Measurements from ENCODE around the gene MRGPRG. TPM values are rescaled to one million over a fixed set of nuclear protein-coding genes. Genes with fewer than 3 reads are reported as not detected.

MRGPRG gene
- total and polyA plus RNA-seq, 2 of the 4 experiments (the other 2 are of a cell fraction) = not detected

- dilution Hi-C loops (cut with HindIII; ENCODE audit: low sequenced_read_pairs, unreplicated experiment) = no loop called here
- H3K23ac ChIP-seq (ENCODE audit: low read depth, low read length) = no peak overlapping the region
- H3K56ac ChIP-seq (ENCODE audit: extremely low read depth, insufficient read depth, low read length) = no peak overlapping the region
- TF ChIP-seq FOS (IDR thresholded peaks at IDR 0.05; ENCODE audit: low read depth, low read length) (no peak), MXI1 (IDR thresholded peaks at IDR 0.05; ENCODE audit: borderline replicate concordance, low read depth, low read length) (no peak), POLR2A (IDR thresholded peaks at IDR 0.05; ENCODE audit: low read depth, low read length) (no peak), RAD21 (IDR thresholded peaks at IDR 0.05; ENCODE audit: low read length) (no peak), NFE2L2 (IDR thresholded peaks at IDR 0.05; ENCODE audit: low read depth, low read length) (no peak), CTCF (conservative IDR thresholded peaks at IDR 0.05; ENCODE audit: low read depth, low read length) (no peak), RFX5 (IDR thresholded peaks at IDR 0.05; ENCODE audit: low read depth, low read length) (no peak), BHLHE40 (IDR thresholded peaks at IDR 0.05; ENCODE audit: low read depth, low read length) (no peak), MAFK (IDR thresholded peaks at IDR 0.05; ENCODE audit: low read depth, low read length) (no peak), MAZ (IDR thresholded peaks at IDR 0.05; ENCODE audit: borderline replicate concordance, low read depth, low read length) (no peak), SMC3 (IDR thresholded peaks at IDR 0.05; ENCODE audit: low read depth, low read length) (no peak), CEBPB (IDR thresholded peaks at IDR 0.05; ENCODE audit: low read depth, low read length) (no peak), USF2 (IDR thresholded peaks at IDR 0.05; ENCODE audit: low read depth, low read length) (no peak), ELK1 (IDR thresholded peaks at IDR 0.05; ENCODE audit: borderline replicate concordance, low read depth, low read length) (no peak), RCOR1 (IDR thresholded peaks at IDR 0.05; ENCODE audit: insufficient replicate concordance, low read length) (no peak), CHD1 (IDR thresholded peaks at IDR 0.05; ENCODE audit: low read depth, low read length) (no peak)
- no peaks in the 10 kb centered on the region for H4K20me1 ChIP-seq (ENCODE audit: insufficient read depth, low read length)
- in situ Hi-C loops (cut with MboI; ENCODE audit: low sequenced_read_pairs) = no loop called here
- H2AFZ ChIP-seq (replicated peaks; ENCODE audit: low read length, poor library complexity) = no peak overlapping the region
- no peak overlapping the region for H4K91ac ChIP-seq (ENCODE audit: insufficient read depth, low read depth, low read length)
- H3K9ac ChIP-seq (ENCODE audit: low read depth, low read length) = no peak overlapping the region
- no peak overlapping the region for H2AK5ac ChIP-seq (ENCODE audit: low read depth, low read length)
- H2BK120ac ChIP-seq (ENCODE audit: low read depth, low read length) = no peak overlapping the region
- 61% methylated on average over 10 of the region's 21 CpGs; no CpG with 5 or more reads in 1 of the 2 experiments for WGBS, 2 experiments (ENCODE audit: extremely low coverage in 2 of 2, insufficient read length in 1 of 2)
- intact Hi-C loops (cut with micrococcal nuclease) = no loop called here
- peak overlapping the region; percentile 28 for H2AK9ac ChIP-seq (replicated peaks; ENCODE audit: low read depth, low read length, poor library complexity)
- H3K4me1 ChIP-seq (ENCODE audit: control insufficient read depth, insufficient read depth, low read length) = no peaks in the 10 kb centered on the region
- ATAC-seq (ENCODE audit: low read depth) = no peak; the same call in 1 of the 2 replicates
- H3K4me3 ChIP-seq (ENCODE audit: insufficient read depth, low read depth, low read length) = no peak overlapping the region
- no peaks in the 10 kb centered on the region for H3K9me3 ChIP-seq (ENCODE audit: control insufficient read depth, insufficient read depth, low read length)
- BruUV-seq (replicated peaks) = no TSS peak
- no peak overlapping the region for H3K27ac ChIP-seq (ENCODE audit: insufficient read depth, low read length)
- H3K36me3 ChIP-seq (ENCODE audit: control insufficient read depth, insufficient read depth, low read length) = no peaks in the 10 kb centered on the region
- no peak overlapping the region for H3K4ac ChIP-seq (ENCODE audit: low read depth, low read length)
- ChIA-PET CTCF (no interaction called here), POLR2A (ENCODE audit: unreplicated experiment) (no interaction called here)
- H3K9me1 ChIP-seq (ENCODE audit: insufficient read depth, low read length) = no peaks in the 10 kb centered on the region
- no peak overlapping the region for H4K8ac ChIP-seq (ENCODE audit: low read depth in 2 of 2, low read length in 2 of 2)
- H3K79me1 ChIP-seq (ENCODE audit: low read depth in 1 of 2, low read length in 2 of 2) = no peaks in the 10 kb centered on the region
- H2BK5ac ChIP-seq (ENCODE audit: low read depth, low read length, poor library complexity, severe bottlenecking) = no peak overlapping the region
- no peak overlapping the region for H2BK15ac ChIP-seq (ENCODE audit: low read depth, low read length)
- no peak overlapping the region for H3K18ac ChIP-seq (ENCODE audit: low read depth, low read length)
- no peak overlapping the region for H4K5ac ChIP-seq (ENCODE audit: low read depth, low read length)
- peaks cover 71% of the 10 kb centered on the region for H3K27me3 ChIP-seq (ENCODE audit: control insufficient read depth, insufficient read depth, low read length)
- DNase-seq = no peak
- H3K4me2 ChIP-seq (ENCODE audit: low read depth, low read length) = no peak overlapping the region
- H2BK20ac ChIP-seq (ENCODE audit: low read depth, low read length) = no peak overlapping the region
- H3K14ac ChIP-seq (replicated peaks; ENCODE audit: low read depth, low read length) = no peak overlapping the region
Observed at GRCh38 chr11:3224401-3225057, 5.9 kb upstream of the MRGPRG start.

Measured in IMR-90 (cell line).